Jurkat, Clone E6-1 (cell line): ENCODE results near the gene PRADC1. TPM values are rescaled to one million over a fixed set of nuclear protein-coding genes. Genes with fewer than 3 reads are reported as not detected.
"Not testable (repeated sequence)": the region's sequence is repeated elsewhere in the genome, so short reads cannot be mapped to it uniquely, and the experiment has no call there.

Source experiments
- DNase-seq: peaks from one replicate; pipeline ENCODE4 v3.0.0-alpha.2; 2011; ENCODE audit warnings: low read depth, low spot score
- H3K4me3 ChIP-seq: 2 replicates; pipeline ENCODE4 v1.5.1; 2011; ENCODE audit warnings: mild to moderate bottlenecking, low read length, control low read depth, moderate library complexity
- polyA plus RNA-seq: library from polyadenylated mRNA; unstranded; fragments of >200 nt; gene quantifications from one replicate; pipeline ENCODE4 v1.2.1, GENCODE V29; 2012; ENCODE audit warnings: missing spikeins; ENCODE audit not compliant: insufficient read length, insufficient read depth

Gene PRADC1
- polyA plus RNA-seq: 41.8 TPM

GRCh38 chr2:73233154-73233931, at the start of gene PRADC1:
PRADC1 (minus strand) TSS chr2:73233239; CDS start chr2:73233160, 79 bp downstream.
- peak within 1 kb of the TSS; percentile 98 for H3K4me3 ChIP-seq
- DNase-seq: peak; percentile 98

- DNase-seq: no peak
Measured at GRCh38 chr2:73281244-73281643, 48.2 kb upstream of the PRADC1 start.

GRCh38 chr2:73279852-73280251, 46.8 kb upstream of the PRADC1 start:
- no peak overlapping the region for H3K4me3 ChIP-seq
- no peak for DNase-seq

More at GRCh38 chr2:73281244-73281643, 48.2 kb upstream of the PRADC1 start:
- no peak overlapping the region for H3K4me3 ChIP-seq

GRCh38 chr2:73272270-73272669, 39.2 kb upstream of the PRADC1 start:
- no peak for DNase-seq
- no peak overlapping the region for H3K4me3 ChIP-seq

- no peak for DNase-seq
- H3K4me3 ChIP-seq: peak overlapping the region; percentile 44
Measured at GRCh38 chr2:73269686-73270465, 36.8 kb upstream of the PRADC1 start.

DNA sequence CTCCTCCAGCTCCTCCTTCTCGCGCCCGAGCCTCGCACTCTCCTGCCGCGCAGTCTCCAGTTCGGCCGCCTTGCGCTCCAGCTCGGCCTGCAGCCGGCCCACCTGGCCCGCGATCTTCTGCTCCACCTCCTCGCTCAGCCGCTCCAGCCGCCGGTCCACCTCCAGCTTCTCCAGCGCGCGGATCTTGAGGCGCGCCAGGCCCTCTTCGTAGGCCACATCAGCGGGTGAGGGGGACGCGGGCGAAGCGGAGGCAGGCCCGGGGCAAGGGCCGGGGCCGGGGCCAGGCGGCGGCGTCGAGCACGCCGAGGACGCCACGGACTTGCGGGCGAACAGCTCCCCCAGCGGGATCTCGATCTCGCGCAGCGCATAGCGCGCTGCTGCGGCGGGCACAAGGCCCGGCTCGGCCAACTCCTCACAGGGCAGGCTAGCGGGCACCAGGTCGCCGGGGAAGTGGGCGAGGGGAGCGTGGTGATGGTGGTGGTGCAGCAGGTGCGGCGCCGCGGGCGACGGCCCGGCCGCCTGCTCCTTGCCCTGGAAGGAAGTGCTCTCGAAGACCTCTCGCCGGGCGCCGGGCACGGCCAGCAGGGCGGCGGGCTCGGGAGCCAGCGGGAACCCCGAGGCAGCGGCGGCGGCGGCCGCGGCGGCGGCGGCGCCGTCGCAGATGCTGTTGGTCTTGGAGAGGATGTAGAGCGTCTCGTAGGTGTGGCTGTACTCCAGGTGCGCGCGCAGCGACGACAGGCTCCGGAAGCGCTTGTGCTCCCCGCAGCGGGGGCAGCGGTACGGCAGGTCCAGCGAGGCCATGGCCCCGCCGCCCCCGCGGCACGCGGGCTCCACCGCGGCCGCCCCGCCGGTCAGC, 36.0 kb upstream of the PRADC1 start:
- peak overlapping the region; percentile 44 for H3K4me3 ChIP-seq
- DNase-seq: peak; percentile 51

- no peak overlapping the region for H3K4me3 ChIP-seq
- no peak for DNase-seq
Measured at GRCh38 chr2:73268366-73268829, 35.4 kb upstream of the PRADC1 start.

DNA sequence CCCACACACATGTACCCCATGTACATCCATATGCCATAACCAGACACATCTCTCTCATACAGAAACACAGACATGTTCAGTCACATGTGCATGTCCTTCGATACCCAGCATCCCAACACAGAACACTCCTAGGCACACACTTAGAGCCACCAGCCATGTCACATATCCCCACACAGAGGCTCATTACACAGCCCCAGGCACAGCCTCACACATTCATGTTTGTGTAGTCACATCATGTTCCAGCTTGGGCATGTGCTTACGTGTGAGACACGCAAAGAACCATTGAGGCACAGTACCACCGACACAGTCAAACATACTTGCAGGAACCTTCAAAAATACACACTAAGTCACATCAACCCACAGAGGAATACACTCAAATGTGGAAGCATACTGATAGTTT, 34.0 kb upstream of the PRADC1 start:
- no peak overlapping the region for H3K4me3 ChIP-seq
- no peak for DNase-seq

DNA sequence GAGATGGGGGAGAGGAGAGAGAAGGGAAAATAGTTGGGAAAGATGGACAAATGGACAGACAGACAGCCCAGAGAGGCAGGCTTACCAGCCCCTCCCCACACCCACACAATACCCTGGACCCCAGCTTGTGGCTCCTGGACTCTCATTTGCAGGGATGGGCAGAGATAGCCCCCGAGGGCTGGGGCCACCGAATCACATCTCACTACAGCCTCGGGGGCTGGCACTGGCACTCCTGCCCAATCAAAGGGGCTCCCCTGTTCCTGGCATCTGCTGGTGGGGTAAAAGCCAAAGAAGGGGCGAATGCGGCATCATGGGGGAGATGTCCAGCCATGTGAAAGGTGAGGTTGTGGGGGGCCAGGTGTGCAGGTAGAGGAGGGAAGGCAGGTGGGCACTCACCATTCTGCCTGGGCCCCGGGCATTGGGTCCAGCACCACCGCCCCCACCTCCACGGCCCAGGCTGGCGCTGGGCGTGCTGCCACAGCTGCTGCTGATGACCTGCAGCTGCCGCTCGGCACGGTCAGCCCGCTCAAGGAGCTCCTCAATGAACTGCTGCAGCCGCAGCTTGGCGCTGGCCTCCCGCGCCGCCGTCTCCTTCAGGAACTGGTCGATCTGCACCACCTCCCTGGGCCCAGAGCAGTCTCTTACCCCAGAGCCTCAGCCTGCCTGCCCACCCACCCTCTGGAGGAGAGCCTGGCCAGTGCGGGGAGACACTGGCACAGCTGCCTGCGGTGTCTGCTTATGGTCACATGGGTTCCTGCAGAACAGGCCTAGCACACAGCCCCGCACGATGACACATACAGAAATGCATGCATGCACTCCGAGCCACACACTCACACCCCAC, 33.2 kb upstream of the PRADC1 start:
- DNase-seq: no peak
- no peak overlapping the region for H3K4me3 ChIP-seq

DNA sequence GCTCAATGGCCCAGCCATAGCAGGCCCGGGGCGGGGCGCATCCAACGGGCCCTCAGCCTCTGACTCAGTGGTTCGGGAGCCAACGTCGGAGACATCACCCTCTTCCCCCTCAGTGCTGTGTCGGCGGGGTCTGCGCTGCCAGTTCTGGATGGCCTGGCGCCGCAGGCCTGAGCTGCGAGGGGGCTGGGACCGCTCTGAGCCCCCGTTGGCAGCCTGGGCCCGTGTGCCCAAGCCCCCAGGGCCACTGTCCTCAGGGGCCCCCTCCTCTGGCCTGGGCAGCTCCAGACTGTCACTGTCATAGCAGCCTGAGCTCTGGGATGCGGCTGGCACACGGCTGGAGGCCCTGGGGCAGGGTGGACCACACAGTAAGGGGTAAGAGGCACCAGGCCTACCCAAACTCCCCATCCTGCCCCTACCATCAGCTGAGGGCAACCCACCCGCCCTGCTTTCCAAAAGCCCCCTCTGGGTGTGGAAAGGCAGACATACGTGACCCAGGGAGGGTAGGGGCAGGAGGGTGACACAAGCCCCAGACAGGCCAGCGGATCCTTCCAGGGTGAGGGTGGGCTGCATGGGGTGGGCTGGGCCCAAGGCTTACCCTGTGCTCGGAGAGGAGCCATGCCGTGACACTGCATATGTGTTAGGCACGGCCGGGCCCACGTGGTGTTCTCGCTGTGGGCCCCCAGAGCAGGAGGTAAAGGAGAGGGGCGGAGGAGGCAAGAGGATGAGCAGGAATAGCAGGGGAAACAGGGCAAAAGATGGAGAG, 32.4 kb upstream of the PRADC1 start:
- DNase-seq: no peak
- H3K4me3 ChIP-seq: no peak overlapping the region

- no peak overlapping the region for H3K4me3 ChIP-seq
- DNase-seq: no peak
Measured at GRCh38 chr2:73264783-73265182, 31.7 kb upstream of the PRADC1 start.

- no peak for DNase-seq
Measured at GRCh38 chr2:73264332-73264606, 31.2 kb upstream of the PRADC1 start.

GRCh38 chr2:73263540-73264331, 30.7 kb upstream of the PRADC1 start:
- DNase-seq: no peak
- no peak overlapping the region for H3K4me3 ChIP-seq

More at GRCh38 chr2:73264332-73264606, 31.2 kb upstream of the PRADC1 start:
- H3K4me3 ChIP-seq: no peak overlapping the region

DNA sequence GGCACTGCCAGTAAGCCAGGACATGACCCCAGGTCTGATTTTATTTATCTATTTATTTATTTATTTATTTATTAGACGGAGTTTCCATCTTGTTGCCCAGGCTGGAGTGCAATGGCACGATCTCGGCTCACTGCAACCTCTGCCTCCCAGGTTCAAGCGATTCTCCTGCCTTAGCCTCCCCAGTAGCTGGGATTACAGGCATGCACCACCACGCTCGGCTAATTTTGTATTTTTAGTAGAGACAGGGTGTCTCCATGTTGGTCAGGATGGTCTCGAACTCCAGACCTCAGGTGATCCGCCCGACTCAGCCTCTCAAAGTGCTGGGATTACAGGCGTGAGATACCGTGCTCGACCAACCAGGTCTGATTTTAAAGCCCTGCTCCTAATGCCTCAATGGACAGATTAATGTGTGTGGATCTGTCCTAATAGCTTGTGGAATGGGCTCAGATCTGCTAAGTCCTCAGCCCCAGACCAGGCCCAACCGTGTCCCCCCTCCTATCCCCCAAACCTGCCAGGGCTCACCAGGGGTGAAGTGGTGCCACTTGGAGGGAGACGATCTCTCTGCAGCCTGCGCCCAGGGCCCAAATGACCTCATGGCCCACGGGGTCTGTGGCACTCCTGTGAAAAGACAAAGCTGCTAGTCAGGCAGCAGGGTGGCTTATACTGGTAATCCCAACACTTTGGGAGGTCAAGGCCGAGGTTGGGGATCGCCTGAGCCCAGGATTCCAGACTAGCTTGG, 29.8 kb upstream of the PRADC1 start:
- DNase-seq, H3K4me3 ChIP-seq: not testable (repeated sequence)

DNA sequence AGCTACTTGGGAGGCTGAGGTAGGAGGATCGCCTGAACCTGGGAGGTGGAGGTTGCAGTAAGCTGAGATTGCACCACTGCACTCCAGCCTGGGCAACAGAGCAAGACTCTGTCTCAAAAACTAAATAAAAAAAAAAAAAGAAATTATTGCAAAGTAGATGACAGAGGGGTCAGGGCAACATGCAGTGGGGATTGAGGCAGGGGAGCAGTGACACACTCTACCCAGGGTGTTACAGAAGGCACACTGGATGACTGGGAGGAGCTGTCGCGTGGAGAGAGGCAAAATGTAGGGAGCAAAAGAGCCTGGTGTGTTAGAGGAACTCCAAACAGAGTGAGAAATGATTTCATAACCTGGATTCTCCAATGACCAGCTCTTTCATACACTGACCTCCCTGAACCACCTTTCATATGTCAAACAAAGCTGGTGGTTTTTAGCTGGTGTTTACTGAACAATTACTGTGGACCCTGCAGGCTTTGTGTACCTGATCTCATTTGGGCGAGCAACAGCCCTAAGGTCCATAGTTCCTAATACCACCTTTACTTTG, 29.1 kb upstream of the PRADC1 start:
- H3K4me3 ChIP-seq: no peak overlapping the region
- DNase-seq: no peak

DNA sequence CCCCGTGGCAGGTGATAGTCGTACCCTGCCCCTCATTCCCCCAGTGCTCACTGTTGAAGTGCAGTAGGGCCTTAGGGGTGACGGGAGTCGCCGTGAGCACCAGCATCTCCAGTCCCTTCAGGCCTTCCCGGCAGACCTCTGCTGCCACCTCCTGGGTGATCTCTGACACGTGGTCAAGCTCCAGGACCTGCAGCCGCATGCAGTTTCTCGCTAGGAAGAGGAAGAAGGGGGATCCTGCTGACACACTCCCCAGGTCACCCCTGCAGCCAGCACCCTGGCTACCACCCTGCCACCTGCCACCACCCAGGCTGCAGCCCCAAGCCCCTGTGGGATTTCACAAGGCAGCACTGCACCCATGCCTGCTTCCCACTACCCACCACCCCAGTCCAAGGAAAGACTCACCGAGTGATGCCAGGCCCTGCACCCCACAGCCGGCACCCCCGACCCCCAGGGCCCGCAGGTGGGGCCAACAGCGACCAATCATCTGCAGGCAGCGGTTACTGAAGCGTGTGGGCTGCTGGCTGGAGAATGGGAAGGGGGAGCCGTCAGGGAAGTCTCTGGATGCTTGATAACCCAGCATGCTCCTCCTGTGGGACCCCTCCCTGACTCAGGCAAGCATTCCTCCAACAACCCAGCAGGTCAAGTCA, 27.4 kb upstream of the PRADC1 start:
- DNase-seq: no peak
- H3K4me3 ChIP-seq: no peak overlapping the region
